HG03139 (cell line): ENCODE measurements around the gene ARIH1.
A peak's percentile ranks its signal among the peaks of the same experiment; 100 is the strongest.
"Not testable (repeated sequence)": the region's sequence is repeated elsewhere in the genome, so short reads cannot be mapped to it uniquely, and the experiment has no call there.

Experiments
- ATAC-seq: cut with Tn5 transposase; IDR thresholded peaks from one replicate; pipeline ENCODE4 v1.9.1; 2021; ENCODE audit not compliant: unreplicated experiment

The ARIH1 gene

DNA sequence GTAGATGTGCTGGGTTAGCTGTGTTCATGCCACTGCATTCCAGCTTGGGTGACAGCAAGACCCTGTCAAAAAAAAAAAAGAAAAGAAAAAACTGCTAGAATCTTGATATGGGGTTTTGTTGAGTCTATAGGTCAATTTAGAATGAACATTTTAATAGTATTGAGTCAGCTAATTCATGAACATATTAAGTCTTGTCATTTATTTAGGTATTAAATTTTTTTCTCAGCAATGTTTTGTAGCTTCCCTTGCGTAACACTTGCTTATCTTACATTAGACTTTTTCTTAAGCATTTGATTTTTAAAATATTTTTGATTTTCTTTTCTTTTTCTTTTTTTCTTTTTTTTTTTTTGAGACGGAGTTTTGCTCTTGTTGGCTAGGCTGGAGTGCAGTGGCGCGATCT lies 119.7 kb downstream of the ARIH1 start:
- ATAC-seq = no peak

DNA sequence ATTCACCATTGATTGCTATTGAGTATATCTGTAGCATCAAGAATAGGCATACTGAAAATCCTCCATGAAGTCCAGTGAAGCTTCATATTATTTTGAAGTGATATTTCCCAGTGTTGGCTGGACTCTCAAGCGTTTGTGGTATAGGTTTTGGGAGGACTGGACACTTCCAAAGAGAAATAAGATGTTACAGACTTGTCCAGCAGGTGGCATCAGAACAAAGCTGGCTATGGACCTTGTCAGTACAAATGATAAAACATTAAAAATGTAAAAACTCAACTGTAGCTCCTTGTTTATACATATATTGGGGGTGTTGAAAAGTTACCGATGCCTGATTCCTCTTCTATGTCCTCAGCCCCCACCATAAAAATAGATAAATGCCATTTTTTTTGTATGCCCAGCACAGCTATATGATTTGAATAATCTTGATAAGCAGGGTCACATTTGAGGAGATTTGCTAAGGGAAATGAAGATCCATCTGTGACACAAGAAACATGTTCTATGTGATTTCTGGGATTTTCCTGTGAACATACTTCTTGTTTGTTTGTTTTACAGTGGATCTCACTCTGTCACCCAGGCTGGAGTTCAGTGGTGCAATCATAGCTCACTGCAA lies 125.8 kb downstream of the ARIH1 start:
- ATAC-seq = no peak

DNA sequence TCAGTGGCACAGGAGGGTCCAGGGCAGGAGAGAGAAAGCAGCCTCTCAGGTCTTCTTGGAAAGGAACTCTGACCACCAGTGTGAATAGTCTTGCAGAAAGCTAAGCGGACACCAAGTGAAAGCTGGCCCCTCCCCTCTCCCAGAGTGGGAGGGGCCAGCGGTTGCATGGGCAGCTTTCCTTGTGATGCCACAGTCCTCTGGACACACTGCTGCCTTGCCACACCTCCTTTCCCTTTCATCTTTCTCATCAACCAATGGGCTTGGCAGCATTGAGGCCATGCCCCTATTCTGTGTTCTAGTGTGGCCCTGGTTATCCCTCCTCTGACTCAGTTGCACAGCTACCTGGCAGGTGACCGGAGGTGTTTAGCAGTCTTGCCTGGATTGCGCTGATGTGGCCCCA lies 130.7 kb downstream of the ARIH1 start:
- ATAC-seq = no peak

DNA sequence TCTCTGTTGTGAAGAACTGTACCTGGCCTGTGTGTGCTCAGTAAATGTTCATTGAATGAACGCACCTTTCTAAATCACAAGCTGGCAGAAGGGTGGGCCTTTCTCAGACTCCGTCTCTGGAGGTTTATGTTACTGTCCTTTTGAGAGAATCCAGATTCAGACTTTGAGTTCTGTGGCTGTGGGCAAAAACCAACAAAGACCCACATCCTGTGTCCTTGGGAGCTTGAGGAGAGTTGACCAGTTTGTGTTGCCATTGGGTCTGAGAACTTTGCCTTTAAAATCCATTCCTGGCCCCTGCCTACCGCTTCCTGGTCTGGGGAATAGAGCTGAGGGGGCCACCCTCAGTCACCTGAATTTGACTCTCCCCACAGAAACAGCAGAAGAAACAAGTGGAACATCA lies 134.0 kb downstream of the ARIH1 start:
- ATAC-seq = not testable (repeated sequence)

DNA sequence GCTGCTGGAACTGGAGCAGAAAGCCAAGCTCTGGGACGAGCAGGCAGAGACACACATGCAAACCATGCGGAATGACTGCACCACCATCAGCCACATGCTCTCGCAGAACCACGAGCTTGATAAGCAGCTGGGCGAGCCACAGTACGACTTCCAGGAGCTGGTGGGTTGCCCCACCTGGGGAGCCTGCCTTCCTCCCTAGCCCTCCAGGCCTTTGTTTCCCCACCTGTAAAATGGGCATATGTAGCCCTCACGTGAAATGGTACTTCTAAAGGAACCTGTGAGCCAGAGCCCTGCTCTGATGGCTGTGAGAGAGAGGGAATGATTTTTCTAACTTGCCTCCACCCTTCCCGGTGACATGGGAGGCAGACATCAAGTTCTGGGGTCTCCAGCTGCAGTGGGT lies 135.7 kb downstream of the ARIH1 start:
- no peak for ATAC-seq

DNA sequence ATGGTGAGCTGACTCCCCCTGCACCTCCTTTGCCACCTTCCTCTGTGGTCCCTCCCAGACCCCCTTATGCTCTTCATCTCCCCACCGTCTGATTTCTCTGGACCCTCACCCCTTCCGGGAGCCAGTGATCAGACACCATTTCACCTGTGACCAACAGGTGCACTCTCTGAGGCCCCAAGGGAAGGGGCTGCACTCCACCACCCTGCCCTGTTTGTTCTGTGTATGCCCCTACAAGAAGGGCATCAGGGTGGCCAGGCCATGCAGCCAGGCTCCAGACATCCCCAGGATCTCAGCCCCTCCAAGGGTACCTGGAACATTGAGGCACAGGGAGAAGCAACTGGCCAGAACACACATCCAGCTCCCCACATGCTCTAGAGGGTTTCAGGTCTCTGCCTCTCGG lies 138.2 kb downstream of the ARIH1 start:
- not testable (repeated sequence) for ATAC-seq

DNA sequence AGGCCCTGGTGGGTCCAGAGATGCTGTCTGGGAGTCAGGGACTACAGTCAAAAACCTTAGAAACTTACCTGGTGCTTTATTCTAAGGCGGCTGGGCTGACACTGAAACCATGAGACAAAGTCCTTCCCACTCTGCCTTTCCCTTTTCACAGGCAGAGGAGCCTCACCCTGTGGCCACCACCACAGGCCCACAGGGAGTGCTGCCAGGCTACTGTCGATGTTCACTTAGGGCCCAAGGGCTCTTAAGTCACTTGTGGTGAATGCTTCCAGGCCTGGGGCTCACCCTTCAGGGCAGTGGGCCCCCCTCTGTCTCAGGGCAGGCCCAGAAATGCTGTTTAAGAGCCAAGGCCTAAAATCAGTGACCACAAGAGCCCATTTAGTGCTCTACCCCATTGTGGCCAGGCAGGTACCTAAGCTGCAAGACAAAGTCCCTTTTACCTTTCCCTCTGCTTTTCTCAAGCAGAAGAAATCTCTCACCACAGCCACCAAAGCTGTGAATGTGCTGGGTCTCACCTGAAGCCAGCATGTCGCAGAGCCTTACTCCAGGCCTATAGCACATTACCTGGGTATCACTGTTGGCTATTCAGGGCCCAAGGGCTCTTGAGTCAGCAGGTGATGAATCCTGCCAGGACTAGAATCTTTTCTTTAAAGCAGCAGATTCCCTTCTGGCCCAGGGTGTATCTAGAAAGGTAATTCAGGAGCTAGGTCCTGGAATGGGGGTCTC lies 140.8 kb downstream of the ARIH1 start:
- no peak for ATAC-seq

DNA sequence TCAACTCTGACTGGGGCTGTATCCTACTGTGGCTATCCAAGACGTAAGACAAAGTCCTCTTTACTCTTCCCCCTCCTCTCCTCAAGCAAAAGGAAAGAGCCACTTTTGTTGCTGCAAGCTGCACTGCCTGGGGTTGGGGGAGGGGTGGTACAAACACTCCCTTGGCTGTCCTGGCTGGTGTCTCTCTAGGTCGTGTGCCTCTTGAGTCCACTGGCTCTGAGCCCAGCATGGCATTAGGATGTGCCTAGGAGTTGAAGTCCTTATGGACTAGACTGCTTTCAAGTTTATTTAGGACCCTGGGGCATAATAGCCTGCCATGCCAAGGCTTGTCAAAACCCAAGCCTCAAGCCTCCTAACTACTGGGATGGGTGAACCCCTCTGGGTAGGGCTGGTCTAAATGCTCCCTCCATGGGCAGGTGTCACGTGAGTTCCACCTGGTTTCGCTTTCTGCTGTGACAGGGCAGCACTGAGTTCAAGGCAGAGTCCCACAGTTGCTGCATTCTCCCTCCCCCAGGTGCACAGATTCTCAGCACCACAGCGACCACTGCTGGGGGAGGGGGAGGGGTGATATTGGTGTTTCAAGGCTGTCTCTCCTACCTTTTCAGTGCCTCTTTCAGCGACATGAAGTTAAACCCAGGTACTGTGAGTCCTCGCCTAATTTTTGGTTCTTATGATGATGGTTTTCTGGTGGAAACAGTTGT lies 141.6 kb downstream of the ARIH1 start:
- ATAC-seq = not testable (repeated sequence)

DNA sequence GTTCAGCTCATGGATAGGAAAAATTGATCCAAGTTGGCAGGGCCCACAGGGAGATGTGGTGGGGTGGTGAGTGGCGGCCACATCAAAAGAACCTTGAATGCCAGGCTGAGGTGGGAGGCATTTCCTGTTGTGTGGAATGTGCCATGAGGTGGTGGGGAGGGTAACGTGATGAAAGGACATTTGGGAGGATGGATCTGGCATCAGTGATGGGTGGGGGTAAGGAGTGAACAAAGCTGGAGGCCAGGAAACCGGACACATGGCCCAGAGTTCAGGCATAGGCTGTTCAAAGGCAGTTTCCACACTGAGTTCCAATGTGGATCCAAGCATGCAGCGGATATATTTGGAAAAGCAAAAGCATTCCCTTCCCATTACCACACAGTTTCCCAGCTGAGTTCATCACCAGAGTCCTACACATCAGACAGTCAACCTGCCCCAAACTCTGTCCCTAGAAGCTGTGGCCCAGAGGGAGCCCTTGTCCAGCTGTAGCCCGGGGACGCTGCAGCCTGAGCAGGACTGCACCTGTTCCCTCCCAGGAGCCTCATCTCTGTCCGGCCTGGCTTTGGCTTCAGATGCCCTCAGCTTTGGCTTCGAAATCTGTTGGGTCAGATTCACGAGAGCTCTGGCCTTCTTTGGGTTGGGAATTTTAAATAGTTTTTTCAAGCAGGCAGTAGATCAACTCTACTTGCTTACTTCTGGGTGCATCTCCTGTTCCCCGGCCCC lies 142.5 kb downstream of the ARIH1 start:
- no peak for ATAC-seq

DNA sequence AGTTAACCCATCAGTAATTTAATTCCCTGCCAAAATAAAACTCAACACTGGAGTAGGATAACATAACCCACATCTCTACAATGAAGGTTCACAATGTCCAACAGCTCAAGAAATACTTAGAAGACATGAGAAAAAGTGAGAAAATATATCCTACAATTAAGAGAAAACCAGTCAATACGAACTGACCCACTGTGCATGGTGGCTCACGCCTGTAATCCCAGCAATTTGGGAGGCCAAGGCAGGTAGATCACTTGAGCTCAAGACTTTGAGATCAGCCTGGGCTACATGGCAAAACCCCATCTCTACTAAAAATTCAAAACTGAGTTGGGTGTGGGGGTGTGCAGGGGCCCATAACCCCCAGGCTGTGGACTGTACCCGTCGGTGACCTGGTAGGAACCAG lies 149.7 kb downstream of the ARIH1 start:
- ATAC-seq = not testable (repeated sequence)

DNA sequence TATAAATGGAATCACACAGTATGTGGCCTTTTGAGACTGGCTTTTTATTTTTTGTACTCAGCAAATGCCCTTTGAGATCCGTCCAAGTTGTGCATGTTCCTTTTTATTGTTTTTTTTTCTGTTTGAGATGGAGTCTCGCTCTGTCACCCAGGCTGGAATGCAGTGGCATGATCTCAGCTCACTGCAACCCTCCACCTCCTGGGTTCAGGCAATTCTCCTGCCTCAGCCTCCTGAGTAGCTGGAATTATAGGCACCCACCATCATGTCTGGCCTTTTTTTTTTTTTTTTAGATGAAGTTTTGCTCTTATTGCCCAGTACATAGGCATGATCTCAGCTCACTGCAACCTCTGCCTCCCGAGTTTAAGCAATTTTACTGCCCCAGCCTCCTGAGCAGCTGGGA lies 152.0 kb downstream of the ARIH1 start:
- ATAC-seq = not testable (repeated sequence)

DNA sequence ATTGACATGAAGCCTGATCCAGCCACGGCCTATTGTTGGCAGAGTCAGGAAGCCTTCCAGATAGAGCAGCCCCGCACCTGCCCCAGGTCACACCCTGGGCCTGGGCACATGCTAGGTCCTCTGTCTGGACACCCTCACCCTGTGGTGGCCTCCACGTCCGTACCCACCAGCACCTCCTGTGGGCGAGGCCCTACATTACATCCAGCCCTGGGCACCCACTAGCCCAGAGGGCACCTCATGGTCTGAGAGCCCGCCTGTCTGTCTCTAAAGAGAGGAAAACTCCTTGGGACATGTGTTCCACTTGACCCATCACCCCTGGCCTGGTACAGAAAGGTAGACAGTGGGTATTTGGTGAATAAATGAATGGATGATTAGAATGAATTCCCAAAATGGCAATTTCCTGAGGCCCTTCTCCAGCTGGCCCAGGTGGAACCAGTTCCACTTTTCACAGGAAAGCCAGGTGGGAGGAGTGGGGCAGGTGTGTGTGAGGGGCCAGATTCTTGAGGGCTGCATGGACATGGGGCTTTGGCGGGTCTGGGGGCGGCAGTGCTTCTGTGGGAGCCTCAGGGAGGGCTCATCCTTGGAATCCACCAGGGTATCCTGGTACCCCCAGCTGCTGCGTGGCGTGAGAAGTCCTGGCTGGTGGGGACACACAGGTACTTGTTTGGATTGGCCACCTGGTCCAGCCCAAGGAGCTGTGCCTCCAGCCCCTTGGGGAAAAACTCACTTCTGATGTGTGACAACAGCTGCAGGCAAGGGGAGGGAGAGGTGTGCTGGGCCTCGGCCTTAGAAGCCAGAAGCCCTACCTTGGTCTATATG lies 154.3 kb downstream of the ARIH1 start:
- not testable (repeated sequence) for ATAC-seq

DNA sequence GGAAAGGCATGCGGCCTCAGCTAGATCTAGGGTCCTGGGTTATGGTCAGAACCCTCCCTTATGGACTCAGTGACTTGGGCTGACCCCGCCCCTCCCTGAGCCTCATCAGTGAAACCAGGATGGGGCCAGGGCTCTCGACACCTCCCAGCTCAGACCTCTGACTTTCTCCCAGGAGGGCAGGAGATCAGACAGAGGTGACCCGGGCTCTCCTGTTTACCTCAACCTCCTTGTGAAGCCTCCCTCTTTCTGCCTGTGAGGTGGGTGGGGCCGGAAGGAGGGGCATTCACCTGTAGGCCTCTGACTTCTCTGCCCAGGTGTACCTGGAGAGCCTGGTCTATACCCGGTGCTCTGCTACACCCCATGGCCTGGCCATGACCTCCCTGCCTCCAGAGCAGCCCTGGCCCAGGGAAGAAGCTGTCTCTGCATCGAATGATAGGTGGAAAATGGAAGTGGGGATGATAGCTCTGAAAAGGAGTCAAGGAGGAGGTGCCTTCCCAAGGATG lies 155.0 kb downstream of the ARIH1 start:
- ATAC-seq = not testable (repeated sequence)

DNA sequence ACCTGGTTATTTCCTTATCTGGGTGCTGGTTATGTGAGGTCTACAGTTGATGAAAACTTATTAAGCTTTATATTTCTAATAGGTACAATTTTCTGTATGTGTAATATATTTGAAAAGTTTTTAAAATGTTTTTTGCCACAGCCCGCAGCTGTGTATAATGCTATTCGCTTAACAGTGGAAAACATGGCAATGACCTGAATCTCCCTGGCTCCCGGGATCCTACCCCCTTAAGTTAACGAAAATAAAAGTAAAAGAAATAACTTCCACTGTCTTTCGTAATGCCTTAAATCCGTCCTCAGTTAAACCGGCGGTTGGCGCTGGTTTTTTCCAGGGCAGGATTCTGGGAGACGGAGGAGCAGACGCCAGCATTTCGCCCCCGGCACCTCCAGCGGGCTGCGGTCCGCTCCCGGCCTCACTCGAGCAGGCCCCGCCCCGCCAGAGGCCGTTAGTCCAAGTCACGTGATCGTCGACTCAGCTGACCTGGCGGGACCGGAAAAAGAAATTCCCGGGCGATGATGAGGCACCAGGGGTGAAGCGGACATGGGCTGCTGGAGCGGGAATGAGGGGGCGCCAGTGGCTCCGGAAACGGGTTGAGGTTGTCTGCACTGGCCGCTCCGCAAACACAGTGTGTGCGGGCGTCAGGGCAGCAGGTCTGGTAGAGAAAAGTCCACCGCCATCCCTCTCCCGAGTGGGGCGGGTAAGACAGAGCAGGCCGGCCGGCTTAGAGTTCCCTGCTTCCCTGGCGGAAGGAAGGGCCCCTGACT lies 162.6 kb downstream of the ARIH1 start:
- peak; percentile 70 for ATAC-seq

DNA sequence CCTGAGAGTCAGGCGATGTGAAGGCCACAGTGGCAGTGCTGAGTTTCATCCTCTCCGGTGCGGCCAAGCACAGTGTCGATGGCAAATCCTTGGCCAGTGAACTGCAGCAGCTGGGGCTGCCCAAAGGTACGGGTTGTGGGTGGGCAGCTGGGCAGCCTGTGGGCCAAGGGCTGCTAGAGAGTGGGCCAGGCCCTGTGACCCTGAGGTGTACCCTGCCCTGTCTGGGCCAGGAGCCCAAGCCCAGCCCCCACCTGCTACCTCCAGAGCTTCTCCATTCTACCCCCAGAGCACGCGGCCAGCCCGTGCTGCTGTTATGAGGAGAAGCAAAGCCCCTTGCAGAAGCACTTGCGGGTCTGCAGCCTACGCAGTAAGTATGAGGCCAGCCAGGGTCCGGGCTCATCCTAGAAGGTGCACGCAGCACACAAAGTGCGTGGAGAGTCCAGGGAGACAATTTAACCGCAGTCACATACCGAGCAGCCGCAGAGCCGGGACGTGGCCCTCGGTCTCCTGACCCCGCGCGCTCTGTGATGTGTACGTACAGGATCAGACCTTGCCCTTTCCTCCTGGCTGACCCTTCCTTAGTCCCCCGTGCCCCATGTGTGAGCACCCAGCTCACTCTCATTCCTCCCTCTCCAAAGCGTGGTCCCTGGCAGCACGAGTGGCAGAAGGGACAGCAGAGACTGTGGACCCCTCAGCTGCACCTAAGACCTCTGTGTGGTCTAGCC lies 165.8 kb downstream of the ARIH1 start:
- ATAC-seq = not testable (repeated sequence)

DNA sequence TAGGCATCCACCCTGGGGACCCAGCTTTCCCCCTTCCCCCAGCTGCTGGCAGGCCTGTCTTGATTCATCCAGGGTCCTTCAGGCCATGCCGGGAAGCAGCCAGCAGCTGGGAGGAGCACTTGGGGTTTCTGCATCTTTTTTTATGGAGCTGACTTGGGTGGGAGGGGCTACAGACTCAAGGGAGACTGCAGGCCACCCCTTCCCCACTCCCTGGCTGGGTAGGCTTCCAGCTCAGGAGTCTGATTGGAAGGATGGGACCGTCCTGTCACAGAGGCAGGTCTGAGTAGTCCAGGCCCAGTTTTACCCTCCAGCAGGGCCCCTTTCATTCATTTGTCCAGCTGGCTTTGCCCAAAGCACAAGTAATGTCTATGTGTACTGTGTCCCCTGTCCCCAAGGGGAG lies 168.1 kb downstream of the ARIH1 start:
- ATAC-seq = not testable (repeated sequence)

DNA sequence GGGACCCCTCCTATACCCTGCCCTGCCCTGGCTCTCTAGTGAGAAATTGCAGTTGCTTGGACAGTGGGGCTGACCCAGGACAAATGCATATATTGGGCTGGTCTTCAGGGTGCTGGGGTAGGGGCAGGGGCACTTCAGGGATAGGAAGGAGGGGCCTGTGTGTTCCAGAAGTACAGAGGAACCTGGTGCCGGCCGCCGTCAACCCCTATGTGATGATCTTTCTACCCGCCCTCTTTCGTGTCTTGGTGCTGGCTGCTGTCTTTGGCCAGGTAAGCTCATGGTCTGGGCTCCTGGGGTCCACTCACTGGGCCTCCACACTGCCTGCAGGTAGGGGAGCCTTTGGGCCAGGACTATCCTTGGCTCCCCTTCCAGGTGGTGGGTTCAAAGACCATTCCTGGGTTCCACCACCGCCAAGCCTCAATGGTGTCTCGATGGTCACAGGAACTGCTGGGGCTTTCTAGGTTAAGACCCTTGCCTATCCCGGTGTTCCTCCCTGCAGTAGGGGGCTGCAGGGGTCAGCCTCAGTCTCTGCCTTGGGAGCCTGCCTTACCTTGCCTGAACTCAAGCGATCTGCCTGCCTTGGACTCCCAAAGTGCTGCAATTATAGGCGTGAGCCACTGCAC lies 174.6 kb downstream of the ARIH1 start:
- ATAC-seq = not testable (repeated sequence)
